ENCODE measurements around the gene RFPL3. TPM values are rescaled to one million over a fixed set of nuclear protein-coding genes. Genes with fewer than 3 reads are reported as not detected.

Gene RFPL3
- total RNA-seq, 1 experiment from 2014 or later: not detected

- BruUV-seq (replicated peaks): no TSS peak
These were observed 37.4 kb downstream of the RFPL3 start for GRCh38 chr22:32395107-32395506.

GRCh38 chr22:32396255-32396654 is 38.6 kb downstream of the RFPL3 start:
- Histone ChIP-seq H3K27me3 (ENCODE audit: control insufficient read depth, insufficient read depth, low read length) (no peaks in the 10 kb centered on the region), H3K4me3 (ENCODE audit: low read depth in 2 of 2, low read length in 2 of 2) (no peak overlapping the region), H3K9me3 (ENCODE audit: control insufficient read depth, insufficient read depth, low read depth, low read length) (no peaks in the 10 kb centered on the region), H3K36me3 (ENCODE audit: control insufficient read depth, insufficient read depth, low read length) (peaks cover 31% of the 10 kb centered on the region), H3K27ac (ENCODE audit: low read length) (no peak overlapping the region), H3K4me1 (ENCODE audit: control insufficient read depth, insufficient read depth, low read length) (no peaks in the 10 kb centered on the region)
- no peak for TF ChIP-seq CTCF (IDR thresholded peaks at IDR 0.05)
- no peak for TF ChIP-seq TCF7L2 (IDR thresholded peaks at IDR 0.05; ENCODE audit: low read depth, low read length)
- TF ChIP-seq SIN3A (IDR thresholded peaks at IDR 0.05; ENCODE audit: borderline replicate concordance, insufficient read depth, low read depth, low read length): no peak
- TF ChIP-seq POLR2AphosphoS5 (IDR thresholded peaks at IDR 0.05; ENCODE audit: low read depth, low read length): no peak
- no peak for TF ChIP-seq REST (IDR thresholded peaks at IDR 0.05; ENCODE audit: insufficient read depth in 1 of 2, low read depth in 2 of 2, low read length in 1 of 2)
- ATAC-seq (no peak), DNase-seq (ENCODE audit: low read depth, low spot score) (no peak)
- ChIA-PET POLR2A (no interaction called here), CTCF (no interaction called here)
- BruUV-seq (replicated peaks): no TSS peak
- in situ Hi-C loops (cut with HindIII; ENCODE audit: low pct_unique_long_range_greater_than_20kb, low sequenced_read_pairs): no loop called here
- intact Hi-C loops (cut with micrococcal nuclease; ENCODE audit: unreplicated experiment): no loop called here

More at GRCh38 chr22:32395107-32395506, 37.4 kb downstream of the RFPL3 start:
- TF ChIP-seq CTCF (IDR thresholded peaks at IDR 0.05) (no peak), POLR2AphosphoS5 (IDR thresholded peaks at IDR 0.05; ENCODE audit: low read depth, low read length) (no peak), SIN3A (IDR thresholded peaks at IDR 0.05; ENCODE audit: borderline replicate concordance, insufficient read depth, low read depth, low read length) (no peak), REST (IDR thresholded peaks at IDR 0.05; ENCODE audit: insufficient read depth in 1 of 2, low read depth in 2 of 2, low read length in 1 of 2) (no peak), TCF7L2 (IDR thresholded peaks at IDR 0.05; ENCODE audit: low read depth, low read length) (no peak)
- Histone ChIP-seq H3K4me1 (ENCODE audit: control insufficient read depth, insufficient read depth, low read length) (no peaks in the 10 kb centered on the region), H3K36me3 (ENCODE audit: control insufficient read depth, insufficient read depth, low read length) (peaks cover 29% of the 10 kb centered on the region), H3K4me3 (ENCODE audit: low read depth in 2 of 2, low read length in 2 of 2) (no peak overlapping the region), H3K27me3 (ENCODE audit: control insufficient read depth, insufficient read depth, low read length) (no peaks in the 10 kb centered on the region), H3K9me3 (ENCODE audit: control insufficient read depth, insufficient read depth, low read depth, low read length) (no peaks in the 10 kb centered on the region), H3K27ac (ENCODE audit: low read length) (no peak overlapping the region)
- ChIA-PET POLR2A (no interaction called here), CTCF (no interaction called here)
- intact Hi-C loops (cut with micrococcal nuclease; ENCODE audit: unreplicated experiment) (no loop called here), in situ Hi-C loops (cut with HindIII; ENCODE audit: low pct_unique_long_range_greater_than_20kb, low sequenced_read_pairs) (no loop called here)
- ATAC-seq: no peak
- DNase-seq (ENCODE audit: low read depth, low spot score): no peak
